ENCODE results near the gene DPP6.

Gene DPP6

DNA sequence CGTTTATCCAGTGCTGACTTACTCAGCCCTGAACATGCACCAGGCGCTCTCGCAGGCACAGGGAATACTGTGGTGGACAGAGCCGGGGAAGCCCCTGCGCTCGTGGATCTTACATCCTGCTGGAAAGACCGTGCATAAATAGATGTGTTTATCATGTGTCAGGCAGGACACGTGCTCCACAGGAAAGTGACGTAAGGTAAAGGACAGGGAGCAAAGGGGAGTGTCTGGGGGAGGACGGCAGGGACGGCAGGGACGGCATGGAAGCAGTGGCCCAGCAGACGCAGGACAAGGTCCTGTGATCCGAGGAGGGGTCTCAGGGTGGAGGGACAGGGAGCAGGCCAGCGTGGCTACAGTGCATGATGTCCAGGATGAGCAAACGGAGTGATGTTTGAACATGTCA lies 540.2 kb downstream of the DPP6 start:
- no peak overlapping the region for H3K4me3 ChIP-seq (ENCODE audit: low read depth, low read length)
- TF ChIP-seq, protein P1, sequence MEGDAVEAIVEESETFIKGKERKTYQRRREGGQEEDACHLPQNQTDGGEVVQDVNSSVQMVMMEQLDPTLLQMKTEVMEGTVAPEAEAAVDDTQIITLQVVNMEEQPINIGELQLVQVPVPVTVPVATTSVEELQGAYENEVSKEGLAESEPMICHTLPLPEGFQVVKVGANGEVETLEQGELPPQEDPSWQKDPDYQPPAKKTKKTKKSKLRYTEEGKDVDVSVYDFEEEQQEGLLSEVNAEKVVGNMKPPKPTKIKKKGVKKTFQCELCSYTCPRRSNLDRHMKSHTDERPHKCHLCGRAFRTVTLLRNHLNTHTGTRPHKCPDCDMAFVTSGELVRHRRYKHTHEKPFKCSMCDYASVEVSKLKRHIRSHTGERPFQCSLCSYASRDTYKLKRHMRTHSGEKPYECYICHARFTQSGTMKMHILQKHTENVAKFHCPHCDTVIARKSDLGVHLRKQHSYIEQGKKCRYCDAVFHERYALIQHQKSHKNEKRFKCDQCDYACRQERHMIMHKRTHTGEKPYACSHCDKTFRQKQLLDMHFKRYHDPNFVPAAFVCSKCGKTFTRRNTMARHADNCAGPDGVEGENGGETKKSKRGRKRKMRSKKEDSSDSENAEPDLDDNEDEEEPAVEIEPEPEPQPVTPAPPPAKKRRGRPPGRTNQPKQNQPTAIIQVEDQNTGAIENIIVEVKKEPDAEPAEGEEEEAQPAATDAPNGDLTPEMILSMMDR (IDR thresholded peaks at IDR 0.05; ENCODE audit: low read depth, low read length): no peak

DNA sequence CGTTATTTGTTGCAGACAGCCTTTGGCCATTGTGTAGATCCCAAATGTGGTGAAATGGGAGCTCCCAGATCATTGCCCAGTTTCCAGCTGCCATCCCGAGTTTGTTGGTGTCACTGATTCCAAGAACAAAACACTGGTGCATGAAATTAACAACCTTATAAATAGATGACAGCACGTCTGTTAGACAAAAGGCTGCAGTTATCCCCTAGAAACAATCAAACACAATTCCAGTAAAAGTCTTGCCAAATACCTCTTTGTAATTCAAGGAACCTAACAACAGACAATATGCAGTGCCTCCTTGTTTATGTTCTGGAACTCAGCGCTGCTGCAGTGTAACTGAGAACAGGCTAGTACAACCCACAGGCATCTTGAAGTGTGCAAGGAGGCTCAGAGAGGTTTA lies 546.2 kb downstream of the DPP6 start:
- TF ChIP-seq, protein P1 (IDR thresholded peaks at IDR 0.05; ENCODE audit: low read depth, low read length): no peak
- H3K4me3 ChIP-seq (ENCODE audit: low read depth, low read length): no peak overlapping the region

DNA sequence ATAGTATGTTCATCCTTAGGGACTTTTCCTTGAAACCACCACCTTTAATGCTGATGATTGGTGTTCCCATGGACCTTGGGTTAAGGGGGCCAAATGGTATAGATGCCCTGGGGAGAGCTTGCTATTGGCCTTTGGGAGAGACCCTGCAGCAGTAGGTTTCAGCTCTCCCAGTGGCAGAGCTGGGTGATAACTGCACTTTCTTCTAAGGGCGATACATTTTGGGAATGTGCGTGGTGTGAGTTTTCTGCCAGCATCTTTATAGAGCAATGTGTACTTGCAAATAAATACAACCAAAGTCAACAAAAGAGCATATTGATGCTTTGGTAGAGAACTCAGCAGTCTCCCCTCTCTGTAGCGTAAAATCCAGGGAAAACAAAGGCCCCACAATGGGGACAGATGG lies 546.7 kb downstream of the DPP6 start:
- H3K4me3 ChIP-seq (ENCODE audit: low read depth, low read length): no peak overlapping the region
- TF ChIP-seq, protein P1 (IDR thresholded peaks at IDR 0.05; ENCODE audit: low read depth, low read length): no peak

DNA sequence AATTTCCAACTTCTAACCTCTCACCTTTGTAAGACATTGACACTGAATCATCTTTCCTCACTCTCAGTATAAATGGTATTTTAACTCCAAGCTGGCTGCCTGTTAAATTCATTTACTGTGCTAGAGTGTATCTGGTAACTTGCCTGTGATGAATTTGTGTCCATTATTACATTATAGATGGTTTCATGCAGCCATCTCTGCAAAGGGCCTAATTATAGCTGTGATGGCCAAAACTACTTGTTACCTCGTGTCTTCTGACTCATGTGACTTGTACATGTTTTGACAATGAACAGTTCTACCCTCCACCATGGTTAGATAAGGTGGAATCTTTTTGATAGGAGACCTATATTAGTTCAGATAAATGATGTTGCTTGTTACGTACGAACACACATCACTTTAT lies 558.7 kb downstream of the DPP6 start:
- TF ChIP-seq, protein P1 (IDR thresholded peaks at IDR 0.05; ENCODE audit: low read depth, low read length): no peak
- no peak overlapping the region for H3K4me3 ChIP-seq (ENCODE audit: low read depth, low read length)

DNA sequence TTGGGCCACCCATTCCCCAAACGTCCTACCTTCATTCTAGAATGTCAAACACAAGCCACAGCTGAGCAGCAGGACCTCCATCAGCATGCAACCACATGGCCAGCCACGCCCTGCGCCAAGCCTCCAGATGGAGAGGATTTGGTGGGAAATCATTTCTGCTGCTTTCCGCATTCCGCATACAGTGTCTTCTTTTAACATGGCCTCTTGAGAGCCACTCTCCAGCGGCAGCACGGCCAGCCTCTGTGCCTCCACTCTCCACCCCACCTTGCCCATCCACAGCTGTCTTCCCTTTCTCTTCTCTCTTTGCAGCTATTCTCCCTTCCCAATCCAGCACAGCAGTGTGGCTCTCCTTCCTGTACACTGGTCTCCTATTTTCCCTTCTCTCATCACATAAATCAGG lies 561.6 kb downstream of the DPP6 start:
- TF ChIP-seq, protein P1 (IDR thresholded peaks at IDR 0.05; ENCODE audit: low read depth, low read length): no peak
- no peak overlapping the region for H3K4me3 ChIP-seq (ENCODE audit: low read depth, low read length)

DNA sequence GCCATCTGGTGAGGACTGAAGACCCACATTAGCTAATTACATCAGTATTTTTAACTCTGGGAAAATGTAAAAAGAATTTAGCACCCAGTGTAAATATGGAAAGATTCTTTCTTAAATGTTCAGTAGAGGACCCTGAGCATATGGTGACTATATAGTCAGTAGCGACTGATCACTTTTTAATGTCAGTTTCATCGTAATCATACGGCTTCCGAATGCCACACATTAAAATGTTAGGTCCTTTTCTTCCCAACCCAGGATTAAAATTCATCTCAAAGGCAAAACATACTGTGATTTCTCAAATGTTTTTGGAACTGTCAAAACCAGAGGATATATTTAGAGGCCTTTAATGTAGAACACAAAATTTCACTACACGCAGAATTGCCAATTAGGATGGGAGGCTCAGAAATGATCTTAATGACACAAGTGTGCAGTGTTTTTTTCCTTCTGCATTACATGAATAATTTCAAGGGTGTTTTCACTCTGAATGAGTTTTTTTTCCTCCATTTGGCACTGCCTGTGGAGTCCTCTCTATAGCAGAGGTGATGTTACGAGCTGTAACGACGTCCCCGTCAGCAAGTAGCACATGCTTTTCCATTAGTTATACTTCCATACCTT lies 568.0 kb downstream of the DPP6 start:
- H3K4me3 ChIP-seq (ENCODE audit: low read depth, low read length): no peak overlapping the region
- TF ChIP-seq, protein P1 (IDR thresholded peaks at IDR 0.05; ENCODE audit: low read depth, low read length): no peak

DNA sequence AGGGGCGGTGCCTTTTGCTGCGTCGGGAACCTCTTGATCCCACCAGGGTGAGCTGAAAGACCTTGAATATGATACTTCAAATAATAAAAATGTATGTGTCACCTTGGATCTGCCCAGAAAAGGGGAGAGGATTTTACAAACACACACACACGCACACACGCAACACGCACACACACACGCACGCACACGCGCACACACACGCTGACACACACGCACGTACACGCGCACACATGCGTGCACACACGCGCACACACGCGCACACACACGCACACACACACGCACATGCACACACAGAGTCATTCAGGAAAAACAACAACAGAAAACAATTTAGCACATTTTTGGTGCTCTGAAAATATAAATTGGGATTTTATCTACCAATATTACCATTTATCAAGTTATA lies 571.2 kb downstream of the DPP6 start:
- no peak overlapping the region for H3K4me3 ChIP-seq (ENCODE audit: low read depth, low read length)
- TF ChIP-seq, protein P1 (IDR thresholded peaks at IDR 0.05; ENCODE audit: low read depth, low read length): no peak
